Keratinocyte (primary cell): Measurements from ENCODE around the gene GJA3. TPM values are rescaled to one million over a fixed set of nuclear protein-coding genes. Genes with fewer than 3 reads are reported as not detected.

ENCODE experiments used
- DNase-seq: peaks from one replicate; pipeline ENCODE4 v3.0.0-alpha.2; 2011; ENCODE audit warnings: low read depth, missing footprints, low spot score
- FAIRE-seq: peaks from 2 replicates; lab custom pipeline; 2011; peaks lifted over from hg19 to GRCh38; lab: Jason Lieb, UNC
- H2AFZ ChIP-seq: 2 replicates; pipeline ENCODE4 v1.6.0; 2012; ENCODE audit warnings: low read length, control low read depth, inconsistent platforms; ENCODE audit not compliant: control insufficient read depth
- H3K27ac ChIP-seq: 2 replicates; pipeline ENCODE4 v1.5.1; 2011; ENCODE audit warnings: low read length; ENCODE audit not compliant: control insufficient read depth, insufficient read depth
- H3K27me3 ChIP-seq: 3 replicates; pipeline ENCODE4 v1.6.0; 2011; ENCODE audit warnings: low read length; ENCODE audit not compliant: control insufficient read depth, insufficient read depth; ENCODE audit errors: extremely low read depth
- H3K36me3 ChIP-seq, 2 experiments: 2 replicates in 1 of 2; 3 replicates in 1 of 2; pipeline ENCODE4 v1.5.1; 2011; ENCODE audit warnings: low read length in 2 of 2, mild to moderate bottlenecking in 1 of 2; ENCODE audit not compliant: control insufficient read depth in 2 of 2, insufficient read depth in 2 of 2; ENCODE audit errors: extremely low read depth in 1 of 2
- H3K4me1 ChIP-seq: 3 replicates; pipeline ENCODE4 v1.5.1; 2011; ENCODE audit warnings: low read length; ENCODE audit not compliant: control insufficient read depth, insufficient read depth; ENCODE audit errors: extremely low read depth
- H3K4me2 ChIP-seq: 3 replicates; pipeline ENCODE4 v1.6.0; 2011; ENCODE audit warnings: low read depth, low read length; ENCODE audit not compliant: control insufficient read depth, insufficient read depth; ENCODE audit errors: extremely low read depth
- H3K4me3 ChIP-seq, 3 experiments: fragments of 200-600 bp in 1 of 3; sonication (generic) in 1 of 3; 2 replicates in 2 of 3; 3 replicates in 1 of 3; pipeline ENCODE4 v1.5.1; 2011 to 2016; ENCODE audit warnings: low read length in 3 of 3, mild to moderate bottlenecking in 3 of 3, control low read depth in 2 of 3, inconsistent platforms in 1 of 3, low read depth in 1 of 3, mixed read lengths in 1 of 3, mixed run types in 1 of 3, moderate library complexity in 1 of 3; ENCODE audit not compliant: control insufficient read depth in 2 of 3, insufficient read depth in 2 of 3; ENCODE audit errors: extremely low read depth in 1 of 3
- H3K79me2 ChIP-seq: 2 replicates; pipeline ENCODE4 v1.6.0; 2012; ENCODE audit warnings: low read length; ENCODE audit not compliant: control insufficient read depth, insufficient read depth
- H3K9ac ChIP-seq: 3 replicates; pipeline ENCODE4 v1.6.0; 2011; ENCODE audit warnings: low read length; ENCODE audit not compliant: control insufficient read depth, insufficient read depth; ENCODE audit errors: extremely low read depth
- H3K9me1 ChIP-seq: 3 replicates; pipeline ENCODE4 v1.6.0; 2011; ENCODE audit warnings: low read length; ENCODE audit not compliant: control insufficient read depth, insufficient read depth; ENCODE audit errors: extremely low read depth
- H3K9me3 ChIP-seq: 2 replicates; pipeline ENCODE4 v1.5.1; 2012; ENCODE audit warnings: low read depth, low read length; ENCODE audit not compliant: control insufficient read depth
- H4K20me1 ChIP-seq: 3 replicates; pipeline ENCODE4 v1.6.0; 2011; ENCODE audit warnings: low read length; ENCODE audit not compliant: control insufficient read depth, insufficient read depth; ENCODE audit errors: extremely low read depth
- EZH2 ChIP-seq: IDR thresholded peaks from one replicate; pipeline ENCODE4 v1.6.1; 2012; ENCODE audit warnings: inconsistent platforms, mild to moderate bottlenecking, low read length, moderate library complexity
- dilution Hi-C: fragments of 300-500 bp; cut with MboI; formaldehyde crosslinking; loops from one replicate; pipeline ENCODE4 v1.7.0; 2020; ENCODE audit warnings: low sequenced_read_pairs; ENCODE audit not compliant: extremely low pct_ligation_motif_present
- polyA plus RNA-seq, 5 experiments: library from polyadenylated mRNA; depleted of rRNA in 3 of 5; stranded (reverse) in 3 of 5; stranded (forward) in 1 of 5; unstranded in 1 of 5; fragments of >200 nt; gene quantifications; 1 replicate in 1 of 5; 2 replicates in 3 of 5; 3 replicates in 1 of 5; pipeline versions ENCODE4 v1.2.1 to v1.2.3, GENCODE V29; 2011 to 2012; ENCODE audit warnings: missing spikeins in 2 of 5, low read depth in 1 of 5, low replicate concordance in 1 of 5
- TF ChIP-seq, protein P1 (sequence below), 3 experiments: IDR thresholded peaks in 1 of 3; conservative IDR thresholded peaks in 1 of 3; optimal IDR thresholded peaks in 1 of 3; 2 replicates in 2 of 3; 3 replicates in 1 of 3; pipeline versions ENCODE3 to v1.5.1; 2011; ENCODE audit warnings: low read length in 3 of 3, mild to moderate bottlenecking in 3 of 3, moderate library complexity in 2 of 3, control low read depth in 1 of 3, inconsistent platforms in 1 of 3; ENCODE audit not compliant: insufficient read depth in 2 of 3; ENCODE audit errors: extremely low read depth in 1 of 3

GJA3 gene
- polyA plus RNA-seq, 1 donor (not counting 4 experiments of a cell fraction or from before 2014, with no cell fraction given) = 0.09 TPM

- H3K36me3 ChIP-seq = peaks cover 2 to 3% of the 10 kb centered on the region in 2 experiments
- DNase-seq = no peak
- no peak overlapping the region for H3K9ac ChIP-seq
- TF ChIP-seq, protein P1, sequence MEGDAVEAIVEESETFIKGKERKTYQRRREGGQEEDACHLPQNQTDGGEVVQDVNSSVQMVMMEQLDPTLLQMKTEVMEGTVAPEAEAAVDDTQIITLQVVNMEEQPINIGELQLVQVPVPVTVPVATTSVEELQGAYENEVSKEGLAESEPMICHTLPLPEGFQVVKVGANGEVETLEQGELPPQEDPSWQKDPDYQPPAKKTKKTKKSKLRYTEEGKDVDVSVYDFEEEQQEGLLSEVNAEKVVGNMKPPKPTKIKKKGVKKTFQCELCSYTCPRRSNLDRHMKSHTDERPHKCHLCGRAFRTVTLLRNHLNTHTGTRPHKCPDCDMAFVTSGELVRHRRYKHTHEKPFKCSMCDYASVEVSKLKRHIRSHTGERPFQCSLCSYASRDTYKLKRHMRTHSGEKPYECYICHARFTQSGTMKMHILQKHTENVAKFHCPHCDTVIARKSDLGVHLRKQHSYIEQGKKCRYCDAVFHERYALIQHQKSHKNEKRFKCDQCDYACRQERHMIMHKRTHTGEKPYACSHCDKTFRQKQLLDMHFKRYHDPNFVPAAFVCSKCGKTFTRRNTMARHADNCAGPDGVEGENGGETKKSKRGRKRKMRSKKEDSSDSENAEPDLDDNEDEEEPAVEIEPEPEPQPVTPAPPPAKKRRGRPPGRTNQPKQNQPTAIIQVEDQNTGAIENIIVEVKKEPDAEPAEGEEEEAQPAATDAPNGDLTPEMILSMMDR (optimal IDR thresholded peaks at IDR 0.05 in 1 of 3, IDR thresholded peaks at IDR 0.05 in 1 of 3, conservative IDR thresholded peaks at IDR 0.05 in 1 of 3; ENCODE audit: extremely low read depth in 1 of 3, insufficient read depth in 2 of 3, low read length in 3 of 3) = no peak
- no peak for TF ChIP-seq EZH2
- dilution Hi-C loops = no loop called here
- no peak overlapping the region for H3K4me2 ChIP-seq
- no peaks in the 10 kb centered on the region for H4K20me1 ChIP-seq
- H3K9me1 ChIP-seq = no peaks in the 10 kb centered on the region
- H3K79me2 ChIP-seq = no peaks in the 10 kb centered on the region
- H2AFZ ChIP-seq = no peak overlapping the region
- no peak overlapping the region for H3K27ac ChIP-seq
- H3K9me3 ChIP-seq = no peaks in the 10 kb centered on the region
- FAIRE-seq = no peak
- no peaks in the 10 kb centered on the region for H3K4me1 ChIP-seq
- H3K27me3 ChIP-seq = no peaks in the 10 kb centered on the region
- no peak overlapping the region for H3K4me3 ChIP-seq
These were observed 70.5 kb downstream of the GJA3 start for GRCh38 chr13:20090349-20090748.

Other genes with a start within 250 kb of the GJA3 start
- 21.9 to 51.3 TPM (median 37.6 TPM) in 3 replicates for gene ZMYM2, start 202.3 kb downstream of the GJA3 start, polyA plus RNA-seq
- 364 to 604 TPM (median 374 TPM) in 3 replicates for gene GJB2, start 31.9 kb upstream of the GJA3 start, polyA plus RNA-seq
- 6.1 to 13.6 TPM (median 11.2 TPM) in 3 replicates for gene GJB6, start 71.3 kb upstream of the GJA3 start, polyA plus RNA-seq